GM18502 (cell line): ENCODE results near the gene NCBP2.

Experiments used
- ATAC-seq: cut with Tn5 transposase; IDR thresholded peaks from one replicate; pipeline ENCODE4 v1.9.1; 2021; ENCODE audit warnings: mild to moderate bottlenecking; ENCODE audit not compliant: unreplicated experiment, poor library complexity

NCBP2 gene

DNA sequence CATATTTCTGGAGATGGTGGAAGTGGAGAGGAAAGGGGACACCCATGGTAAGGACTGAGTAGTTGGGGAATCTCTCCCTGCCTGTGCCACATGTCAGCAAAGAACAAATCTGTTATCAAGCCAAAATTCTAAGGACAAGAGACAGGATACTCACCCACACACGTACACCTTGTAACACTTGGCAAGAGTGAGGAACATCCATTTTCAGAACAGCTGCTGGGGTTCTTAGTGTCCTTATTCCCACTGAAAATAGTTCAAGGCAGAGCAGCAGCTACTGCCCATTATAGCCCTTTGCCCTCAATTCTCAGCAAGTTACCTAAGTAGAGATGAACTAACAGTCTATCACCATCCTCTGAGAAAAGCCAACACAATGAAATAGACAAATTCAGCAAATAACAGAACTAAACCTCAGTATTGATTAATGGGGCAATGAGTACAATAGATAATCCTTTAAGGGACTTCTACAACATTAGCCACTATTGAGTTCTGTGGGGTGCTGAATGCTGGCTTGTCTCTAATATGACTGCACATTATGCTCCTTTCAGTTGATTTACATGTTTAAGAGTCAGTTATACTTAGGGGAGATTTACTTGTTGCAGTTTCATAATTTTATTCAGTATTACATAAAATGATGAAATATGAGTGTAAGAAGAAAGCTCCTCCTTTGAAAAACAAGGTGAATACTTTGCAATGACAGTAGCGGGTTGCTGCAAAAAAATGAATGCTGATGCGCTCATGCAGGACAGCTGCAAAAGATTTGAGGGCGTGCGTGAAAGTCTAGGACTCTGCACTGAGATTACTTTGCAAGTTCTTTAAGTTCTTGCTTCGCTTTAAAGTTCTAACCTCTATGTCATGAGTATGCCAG lies 52.3 kb downstream of the NCBP2 start:
- no peak for ATAC-seq

DNA sequence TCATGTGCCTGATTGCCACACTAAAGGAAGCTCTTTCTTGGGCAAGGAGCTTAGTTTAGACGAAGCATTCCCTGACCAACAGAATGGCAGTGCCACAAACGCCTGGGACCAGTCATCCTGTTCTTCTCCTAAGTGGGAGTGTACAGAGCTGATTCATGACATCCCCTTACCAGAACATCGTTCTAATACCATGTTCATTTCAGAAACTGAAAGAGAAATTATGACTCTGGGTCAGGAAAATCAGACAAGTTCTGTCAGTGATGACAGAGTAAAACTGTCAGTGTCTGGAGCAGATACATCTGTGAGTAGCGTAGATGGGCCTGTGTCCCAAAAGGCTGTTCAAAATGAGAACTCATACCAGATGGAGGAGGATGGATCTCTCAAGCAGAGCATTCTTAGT lies 56.2 kb downstream of the NCBP2 start:
- no peak for ATAC-seq
